NCI-H2227 (cell line): ENCODE measurements around the gene TTLL5.
"Not testable (repeated sequence)": the region's sequence is repeated elsewhere in the genome, so short reads cannot be mapped to it uniquely, and the experiment has no call there.

Experiments used
- DNase-seq: peaks from one replicate; lab custom pipeline; 2025; ENCODE audit not compliant: unreplicated experiment; lab: John Stamatoyannopoulos, UW

The TTLL5 gene

GRCh38 chr14:75826599-75826998, 165.6 kb downstream of the TTLL5 start:
- DNase-seq: no peak

GRCh38 chr14:75827331-75827730, 166.3 kb downstream of the TTLL5 start:
- no peak for DNase-seq

GRCh38 chr14:75829316-75829715, 168.3 kb downstream of the TTLL5 start:
- no peak for DNase-seq

- DNase-seq: no peak
Measured at GRCh38 chr14:75831455-75831854, 170.4 kb downstream of the TTLL5 start.

- DNase-seq: no peak
Measured at GRCh38 chr14:75831952-75832351, 170.9 kb downstream of the TTLL5 start.

GRCh38 chr14:75832621-75833297, 171.7 kb downstream of the TTLL5 start:
- no peak for DNase-seq

- DNase-seq: no peak
Measured at GRCh38 chr14:75833326-75834020, 172.4 kb downstream of the TTLL5 start.

GRCh38 chr14:75835156-75835725, 174.2 kb downstream of the TTLL5 start:
- no peak for DNase-seq

GRCh38 chr14:75835737-75836136, 174.7 kb downstream of the TTLL5 start:
- no peak for DNase-seq

GRCh38 chr14:75837151-75837787, 176.2 kb downstream of the TTLL5 start:
- DNase-seq: no peak

- DNase-seq: no peak
Measured at GRCh38 chr14:75840911-75841310, 179.9 kb downstream of the TTLL5 start.

- no peak for DNase-seq
Measured at GRCh38 chr14:75842551-75842950, 181.5 kb downstream of the TTLL5 start.

GRCh38 chr14:75844486-75844885, 183.4 kb downstream of the TTLL5 start:
- no peak for DNase-seq

GRCh38 chr14:75845136-75845804, 184.2 kb downstream of the TTLL5 start:
- DNase-seq: no peak

GRCh38 chr14:75846694-75847093, 185.6 kb downstream of the TTLL5 start:
- not testable (repeated sequence) for DNase-seq

GRCh38 chr14:75847584-75847983, 186.5 kb downstream of the TTLL5 start:
- no peak for DNase-seq

GRCh38 chr14:75848167-75848913, 187.3 kb downstream of the TTLL5 start:
- no peak for DNase-seq

- DNase-seq: no peak
Measured at GRCh38 chr14:75849300-75849895, 188.4 kb downstream of the TTLL5 start.

- DNase-seq: no peak
Measured at GRCh38 chr14:75851574-75851866, 190.5 kb downstream of the TTLL5 start.

- no peak for DNase-seq
Measured at GRCh38 chr14:75854111-75854799, 193.2 kb downstream of the TTLL5 start.
